Measurements from ENCODE around the gene SLX4IP. TPM values are rescaled to one million over a fixed set of nuclear protein-coding genes. Genes with fewer than 3 reads are reported as not detected.
A peak's percentile ranks its signal among the peaks of the same experiment; 100 is the strongest.

The SLX4IP gene
- total RNA-seq, 1 donor from 2014 or later, result 5.4 TPM

DNA sequence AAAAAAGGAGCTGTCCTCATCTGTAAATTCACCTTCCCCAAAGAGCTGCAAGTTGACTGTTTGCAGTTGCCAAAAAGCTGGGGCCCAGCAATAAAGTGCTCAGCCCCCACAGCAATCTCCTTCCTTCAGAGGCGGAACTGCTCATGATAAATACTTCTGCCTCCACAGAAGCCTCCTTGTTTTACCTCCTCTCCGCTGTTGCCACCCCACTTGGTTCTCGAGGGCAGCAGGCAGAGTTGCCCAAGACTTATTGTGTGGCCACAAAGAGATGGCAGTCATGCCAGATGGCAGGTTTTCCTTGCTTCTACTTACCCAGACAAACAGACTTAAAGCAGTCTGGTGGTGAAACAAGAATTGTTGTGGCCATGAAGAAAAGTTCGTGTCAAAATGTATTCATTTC lies 66.3 kb downstream of the SLX4IP start:
- Mint-ChIP-seq H3K4me3 (ENCODE audit: unreplicated experiment) (peak overlapping the region; percentile 2), H3K27ac (ENCODE audit: unreplicated experiment) (no peak overlapping the region), H3K4me1 (ENCODE audit: low read depth) (peaks cover 30% of the 10 kb centered on the region), H3K36me3 (ENCODE audit: low read depth) (no peaks in the 10 kb centered on the region), H3K27me3 (ENCODE audit: low read depth) (no peaks in the 10 kb centered on the region), H3K9me3 (ENCODE audit: low read depth) (no peaks in the 10 kb centered on the region)
- DNase-seq (ENCODE audit: low spot score), result no peak
- TF ChIP-seq, protein P1, sequence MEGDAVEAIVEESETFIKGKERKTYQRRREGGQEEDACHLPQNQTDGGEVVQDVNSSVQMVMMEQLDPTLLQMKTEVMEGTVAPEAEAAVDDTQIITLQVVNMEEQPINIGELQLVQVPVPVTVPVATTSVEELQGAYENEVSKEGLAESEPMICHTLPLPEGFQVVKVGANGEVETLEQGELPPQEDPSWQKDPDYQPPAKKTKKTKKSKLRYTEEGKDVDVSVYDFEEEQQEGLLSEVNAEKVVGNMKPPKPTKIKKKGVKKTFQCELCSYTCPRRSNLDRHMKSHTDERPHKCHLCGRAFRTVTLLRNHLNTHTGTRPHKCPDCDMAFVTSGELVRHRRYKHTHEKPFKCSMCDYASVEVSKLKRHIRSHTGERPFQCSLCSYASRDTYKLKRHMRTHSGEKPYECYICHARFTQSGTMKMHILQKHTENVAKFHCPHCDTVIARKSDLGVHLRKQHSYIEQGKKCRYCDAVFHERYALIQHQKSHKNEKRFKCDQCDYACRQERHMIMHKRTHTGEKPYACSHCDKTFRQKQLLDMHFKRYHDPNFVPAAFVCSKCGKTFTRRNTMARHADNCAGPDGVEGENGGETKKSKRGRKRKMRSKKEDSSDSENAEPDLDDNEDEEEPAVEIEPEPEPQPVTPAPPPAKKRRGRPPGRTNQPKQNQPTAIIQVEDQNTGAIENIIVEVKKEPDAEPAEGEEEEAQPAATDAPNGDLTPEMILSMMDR (IDR thresholded peaks at IDR 0.05), result no peak

DNA sequence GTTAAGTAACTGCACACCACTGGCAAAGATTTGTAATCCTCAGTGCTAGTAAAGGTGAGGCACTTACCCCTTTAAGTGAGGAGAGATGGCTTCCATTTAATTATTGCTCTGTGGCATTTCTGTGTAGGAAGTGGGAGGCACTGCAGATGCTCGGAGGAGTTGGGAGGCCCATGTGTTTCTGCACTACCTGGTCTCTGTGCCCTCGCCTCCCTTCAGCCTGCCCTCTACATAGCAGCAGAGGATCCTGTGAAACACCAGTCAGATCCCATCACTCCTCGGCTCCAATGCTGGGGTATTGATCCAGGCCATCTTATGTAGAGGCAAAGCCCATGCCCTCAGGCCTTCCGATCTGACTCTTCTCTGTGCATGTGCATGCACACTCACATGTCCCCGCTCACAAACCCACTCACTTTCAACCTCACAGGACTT lies 67.0 kb downstream of the SLX4IP start:
- no peaks in the 10 kb centered on the region for H3K9me3 Mint-ChIP-seq (ENCODE audit: low read depth)
- peaks cover 35% of the 10 kb centered on the region for H3K4me1 Mint-ChIP-seq (ENCODE audit: low read depth)
- H3K27me3 Mint-ChIP-seq (ENCODE audit: low read depth), result no peaks in the 10 kb centered on the region
- H3K27ac Mint-ChIP-seq (ENCODE audit: unreplicated experiment), result no peak overlapping the region
- TF ChIP-seq, protein P1 (IDR thresholded peaks at IDR 0.05), result no peak
- H3K4me3 Mint-ChIP-seq (ENCODE audit: unreplicated experiment), result no peak overlapping the region
- no peak for DNase-seq (ENCODE audit: low spot score)
- no peaks in the 10 kb centered on the region for H3K36me3 Mint-ChIP-seq (ENCODE audit: low read depth)

DNA sequence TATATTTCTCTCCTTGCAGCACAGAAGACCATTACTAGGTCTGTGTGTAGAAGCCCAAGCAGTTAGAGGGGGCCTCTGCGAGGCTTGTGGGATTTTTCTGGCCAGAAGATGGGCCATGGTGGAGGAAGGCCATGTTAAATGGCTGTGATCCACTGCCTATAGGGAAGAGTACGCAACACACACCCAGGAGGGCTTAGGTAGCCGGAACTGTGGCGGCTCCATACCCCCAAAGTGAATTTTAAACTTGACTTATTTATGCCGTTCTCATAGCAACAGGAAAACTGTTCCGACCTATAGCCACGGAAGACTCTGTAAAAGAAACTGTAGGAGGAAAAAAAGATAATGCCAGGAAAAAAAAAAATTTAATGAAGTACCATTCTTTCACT lies 69.5 kb downstream of the SLX4IP start:
- DNase-seq (ENCODE audit: low spot score), result no peak
- H3K27me3 Mint-ChIP-seq (ENCODE audit: low read depth), result no peaks in the 10 kb centered on the region
- peaks cover 55% of the 10 kb centered on the region for H3K4me1 Mint-ChIP-seq (ENCODE audit: low read depth)
- H3K4me3 Mint-ChIP-seq (ENCODE audit: unreplicated experiment), result no peak overlapping the region
- H3K36me3 Mint-ChIP-seq (ENCODE audit: low read depth), result no peaks in the 10 kb centered on the region
- peak overlapping the region; percentile 55 for H3K27ac Mint-ChIP-seq (ENCODE audit: unreplicated experiment)
- TF ChIP-seq, protein P1 (IDR thresholded peaks at IDR 0.05), result no peak
- H3K9me3 Mint-ChIP-seq (ENCODE audit: low read depth), result no peaks in the 10 kb centered on the region

GRCh38 chr20:10504994-10505730 lies 70.1 kb downstream of the SLX4IP start:
- TF ChIP-seq, protein P1 (IDR thresholded peaks at IDR 0.05), result no peak
- Mint-ChIP-seq H3K4me1 (ENCODE audit: low read depth) (peaks cover 55% of the 10 kb centered on the region), H3K4me3 (ENCODE audit: unreplicated experiment) (no peak overlapping the region), H3K27me3 (ENCODE audit: low read depth) (no peaks in the 10 kb centered on the region), H3K36me3 (ENCODE audit: low read depth) (no peaks in the 10 kb centered on the region), H3K27ac (ENCODE audit: unreplicated experiment) (peak overlapping the region; percentile 55), H3K9me3 (ENCODE audit: low read depth) (no peaks in the 10 kb centered on the region)
- DNase-seq (ENCODE audit: low spot score), result no peak

- Mint-ChIP-seq H3K27me3 (ENCODE audit: low read depth) (no peaks in the 10 kb centered on the region), H3K9me3 (ENCODE audit: low read depth) (no peaks in the 10 kb centered on the region), H3K4me1 (ENCODE audit: low read depth) (peaks cover 55% of the 10 kb centered on the region), H3K36me3 (ENCODE audit: low read depth) (no peaks in the 10 kb centered on the region), H3K27ac (ENCODE audit: unreplicated experiment) (peak overlapping the region; percentile 6), H3K4me3 (ENCODE audit: unreplicated experiment) (no peak overlapping the region)
- DNase-seq (ENCODE audit: low spot score), result no peak
- TF ChIP-seq, protein P1 (IDR thresholded peaks at IDR 0.05), result no peak
Observed at GRCh38 chr20:10505827-10506226, 70.7 kb downstream of the SLX4IP start.

Data from chondrocyte (in vitro differentiated cells).